ENCODE data around the gene RITA1. TPM values are rescaled to one million over a fixed set of nuclear protein-coding genes. Genes with fewer than 3 reads are reported as not detected.

Gene RITA1
- total and polyA plus RNA-seq, 10 of the 15 experiments (the other 5 are each of a cell fraction or from before 2014, with no cell fraction given) = 2.3 to 39.9 (median 24.8) TPM

DNA sequence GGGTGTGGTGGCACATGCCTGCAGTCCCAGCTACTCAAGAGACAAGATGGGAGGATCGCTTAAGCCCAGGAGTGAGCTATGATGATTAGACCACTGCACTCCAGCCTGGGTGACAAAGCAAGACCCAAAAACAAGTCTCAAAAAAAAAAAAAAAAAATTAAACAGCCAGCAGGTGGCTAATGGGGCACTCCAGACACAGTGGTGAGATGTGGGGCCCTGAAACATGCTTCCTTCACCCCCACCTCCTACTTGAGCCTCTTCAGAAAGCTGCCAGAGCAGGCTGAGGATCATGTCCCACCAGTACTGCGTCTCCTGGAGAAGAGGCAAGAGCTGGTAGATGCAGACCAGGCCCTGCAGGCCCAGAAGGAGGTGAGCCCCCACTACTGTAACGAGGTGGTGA is 33.9 kb upstream of the RITA1 start:
- no TSS peak for BruUV-seq (replicated peaks)
- no peak overlapping the region for H3K4me2 ChIP-seq (ENCODE audit: control insufficient read depth, insufficient read depth)
- no peak overlapping the region for H2AFZ ChIP-seq (ENCODE audit: control insufficient read depth, low read depth, low read length)
- H3K79me2 ChIP-seq (ENCODE audit: control insufficient read depth, insufficient read depth, low read length) = no peaks in the 10 kb centered on the region
- no peaks in the 10 kb centered on the region for H3K9me3 ChIP-seq (replicated peaks; ENCODE audit: control insufficient read depth, insufficient read depth, low read length)
- ATAC-seq = no peak
- H4K20me1 ChIP-seq (ENCODE audit: control insufficient read depth, insufficient read depth) = no peaks in the 10 kb centered on the region
- in situ Hi-C loops (cut with MboI) (loop anchor here (5.0 kb wide), 1 partner anchor 104 kb away; no protein-coding TSS in a partner anchor), intact Hi-C loops (cut with micrococcal nuclease; ENCODE audit: unreplicated experiment) (loop anchor here (2.0 to 5.0 kb wide), 2 partner anchors 44 to 159 kb away; no protein-coding TSS in a partner anchor)
- CTCF ChIA-PET = interaction anchor here (0.5 to 5.2 kb wide), 5 partner anchors 14 to 158 kb away, joined by 4 to 33 read pairs (median 12); no protein-coding TSS in a partner anchor
- no peak overlapping the region for H3K4me3 ChIP-seq
- 52% methylated on average over 3 of the region's 3 CpGs for WGBS (ENCODE audit: insufficient coverage, insufficient replicate concordance, low lambda C conversion rate, missing lambda C conversion rate)
- no peak for FAIRE-seq
- H3K27ac ChIP-seq (ENCODE audit: control insufficient read depth, insufficient read depth) = no peak overlapping the region
- no peak overlapping the region for H3K9ac ChIP-seq (ENCODE audit: control insufficient read depth, insufficient read depth, low read length)
- DNase-seq (ENCODE audit: low read depth, low spot score) = no peak
- SMC1A ChIA-PET (ENCODE audit: uncharacterized antibody, unreplicated experiment) = interaction anchor here (1.1 to 6.1 kb wide), 2 partner anchors 14 to 21 kb away, joined by 3 to 37 read pairs; no protein-coding TSS in a partner anchor
- POLR2A ChIA-PET = interaction anchor here (0.5 kb wide), 1 partner anchor 78 kb away, joined by 3 read pairs; no protein-coding TSS in a partner anchor
- RAD21 ChIA-PET (ENCODE audit: unreplicated experiment) = interaction anchor here (0.7 to 3.2 kb wide), 2 partner anchors 22 to 104 kb away, joined by 3 to 29 read pairs; no protein-coding TSS in a partner anchor
- TF ChIP-seq STAT3 (IDR thresholded peaks at IDR 0.05; ENCODE audit: low read depth, low read length) (no peak), SREBF1 (IDR thresholded peaks at IDR 0.05; ENCODE audit: low read length) (no peak)
- H3K27me3 ChIP-seq (replicated peaks in 1 of 2; ENCODE audit: control insufficient read depth in 2 of 2, insufficient read depth in 2 of 2, low read length in 1 of 2) = peaks cover 7 to 8% of the 10 kb centered on the region in 2 experiments; a peak in 2 of 4 replicates
- no peaks in the 10 kb centered on the region for H3K36me3 ChIP-seq (ENCODE audit: control insufficient read depth in 2 of 2, insufficient read depth in 2 of 2, low read length in 1 of 2)
- peaks cover 15% of the 10 kb centered on the region for H3K4me1 ChIP-seq (ENCODE audit: control insufficient read depth, insufficient read depth, low read length)

DNA sequence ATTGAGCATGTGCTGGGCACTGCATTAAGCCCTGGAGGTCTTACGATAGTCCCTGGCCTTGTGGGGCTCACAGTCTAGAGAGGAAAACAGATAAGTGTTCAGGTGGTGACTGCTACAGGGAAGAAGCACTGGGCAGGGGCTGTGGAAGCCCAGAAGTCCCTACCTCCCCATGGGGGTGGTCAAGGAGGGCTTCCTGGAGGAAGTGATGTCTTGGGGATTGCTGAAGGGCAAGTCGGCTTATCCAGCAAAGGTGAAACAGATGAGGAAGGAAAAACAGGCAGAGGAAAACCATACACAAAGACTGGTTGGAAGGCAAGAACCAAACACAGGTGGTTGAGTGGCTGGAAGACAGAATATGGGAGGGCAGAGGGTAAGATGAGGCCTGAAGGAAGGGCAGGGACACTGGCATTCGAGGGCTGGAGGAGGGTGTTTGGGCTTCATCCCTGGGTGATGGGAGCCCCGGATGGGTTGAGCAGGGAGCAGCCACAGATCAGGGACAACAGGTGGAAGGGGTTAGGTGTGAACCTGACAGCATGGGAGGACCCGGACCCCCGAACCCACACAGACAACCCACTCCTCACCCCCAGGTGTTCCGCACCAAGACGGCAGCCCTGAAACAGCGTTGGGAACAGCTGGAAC is 33.2 kb upstream of the RITA1 start:
- ChIA-PET POLR2A (interaction anchor here (0.5 to 1.1 kb wide), 2 partner anchors 18 to 77 kb away, joined by 3 read pairs; no protein-coding TSS in a partner anchor), RAD21 (ENCODE audit: unreplicated experiment) (interaction anchor here (0.7 to 3.2 kb wide), 9 partner anchors 15 to 252 kb away, joined by 3 to 29 read pairs (median 6); no protein-coding TSS in a partner anchor), CTCF (interaction anchor here (0.6 to 5.2 kb wide), 17 partner anchors 14 to 273 kb away, joined by 3 to 33 read pairs (median 8); no protein-coding TSS in a partner anchor), SMC1A (ENCODE audit: uncharacterized antibody, unreplicated experiment) (interaction anchor here (1.0 to 6.1 kb wide), 10 partner anchors 10 to 159 kb away, joined by 3 to 37 read pairs (median 6); no protein-coding TSS in a partner anchor)
- Histone ChIP-seq H3K27me3 (replicated peaks in 1 of 2; ENCODE audit: control insufficient read depth in 2 of 2, insufficient read depth in 2 of 2, low read length in 1 of 2) (peaks cover 7 to 8% of the 10 kb centered on the region in 2 experiments; a peak in 2 of 4 replicates), H3K36me3 (ENCODE audit: control insufficient read depth in 2 of 2, insufficient read depth in 2 of 2, low read length in 1 of 2) (no peaks in the 10 kb centered on the region), H3K9me3 (replicated peaks; ENCODE audit: control insufficient read depth, insufficient read depth, low read length) (no peaks in the 10 kb centered on the region), H3K4me3 (peak overlapping the region; percentile 59; the same call in 1 of the 2 replicates), H3K79me2 (ENCODE audit: control insufficient read depth, insufficient read depth, low read length) (no peaks in the 10 kb centered on the region), H3K4me1 (ENCODE audit: control insufficient read depth, insufficient read depth, low read length) (peaks cover 15% of the 10 kb centered on the region), H3K4me2 (ENCODE audit: control insufficient read depth, insufficient read depth) (peak overlapping the region; percentile 92; the same call in 1 of the 2 replicates), H3K27ac (ENCODE audit: control insufficient read depth, insufficient read depth) (no peak overlapping the region), H2AFZ (ENCODE audit: control insufficient read depth, low read depth, low read length) (no peak overlapping the region), H3K9ac (ENCODE audit: control insufficient read depth, insufficient read depth, low read length) (no peak overlapping the region), H4K20me1 (ENCODE audit: control insufficient read depth, insufficient read depth) (no peaks in the 10 kb centered on the region)
- in situ Hi-C loops (cut with MboI) (loop anchor here (5.0 kb wide), 1 partner anchor 105 kb away; no protein-coding TSS in a partner anchor), intact Hi-C loops (cut with micrococcal nuclease; ENCODE audit: unreplicated experiment) (loop anchor here (2.0 to 5.0 kb wide), 2 partner anchors 45 to 160 kb away; no protein-coding TSS in a partner anchor)
- no peak for DNase-seq (ENCODE audit: low read depth, low spot score)
- BruUV-seq (replicated peaks) = no TSS peak
- WGBS (ENCODE audit: insufficient coverage, insufficient replicate concordance, low lambda C conversion rate, missing lambda C conversion rate) = 16% methylated on average over 9 of the region's 9 CpGs
- no peak for FAIRE-seq
- ATAC-seq = no peak
- TF ChIP-seq IKZF2 (IDR thresholded peaks at IDR 0.05) (no peak), SRF (IDR thresholded peaks at IDR 0.05; ENCODE audit: low read depth in 2 of 2, low read length in 2 of 2) (no peak), FOS (IDR thresholded peaks at IDR 0.05; ENCODE audit: borderline replicate concordance, extremely low read depth, insufficient read length) (no peak), FOXM1 (IDR thresholded peaks at IDR 0.05; ENCODE audit: low read depth, low read length) (no peak), RAD51 (IDR thresholded peaks at IDR 0.05) (no peak), SMAD1 (IDR thresholded peaks at IDR 0.05; ENCODE audit: low read depth, partially characterized antibody) (no peak), ZNF622 (IDR thresholded peaks at IDR 0.05) (no peak), BRCA1 (IDR thresholded peaks at IDR 0.05; ENCODE audit: low read depth, low read length) (no peak), EGR1 (IDR thresholded peaks at IDR 0.05; ENCODE audit: borderline replicate concordance in 1 of 2, low read depth in 2 of 2, low read length in 2 of 2) (no peak), POLR2AphosphoS5 (IDR thresholded peaks at IDR 0.05; ENCODE audit: low read length) (no peak)
- TF ChIP-seq, protein P1, sequence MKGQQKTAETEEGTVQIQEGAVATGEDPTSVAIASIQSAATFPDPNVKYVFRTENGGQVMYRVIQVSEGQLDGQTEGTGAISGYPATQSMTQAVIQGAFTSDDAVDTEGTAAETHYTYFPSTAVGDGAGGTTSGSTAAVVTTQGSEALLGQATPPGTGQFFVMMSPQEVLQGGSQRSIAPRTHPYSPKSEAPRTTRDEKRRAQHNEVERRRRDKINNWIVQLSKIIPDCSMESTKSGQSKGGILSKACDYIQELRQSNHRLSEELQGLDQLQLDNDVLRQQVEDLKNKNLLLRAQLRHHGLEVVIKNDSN (IDR thresholded peaks at IDR 0.05; ENCODE audit: borderline replicate concordance, extremely low read length, insufficient read depth, low read depth, low read length) = no peak
- TF ChIP-seq, protein P2, sequence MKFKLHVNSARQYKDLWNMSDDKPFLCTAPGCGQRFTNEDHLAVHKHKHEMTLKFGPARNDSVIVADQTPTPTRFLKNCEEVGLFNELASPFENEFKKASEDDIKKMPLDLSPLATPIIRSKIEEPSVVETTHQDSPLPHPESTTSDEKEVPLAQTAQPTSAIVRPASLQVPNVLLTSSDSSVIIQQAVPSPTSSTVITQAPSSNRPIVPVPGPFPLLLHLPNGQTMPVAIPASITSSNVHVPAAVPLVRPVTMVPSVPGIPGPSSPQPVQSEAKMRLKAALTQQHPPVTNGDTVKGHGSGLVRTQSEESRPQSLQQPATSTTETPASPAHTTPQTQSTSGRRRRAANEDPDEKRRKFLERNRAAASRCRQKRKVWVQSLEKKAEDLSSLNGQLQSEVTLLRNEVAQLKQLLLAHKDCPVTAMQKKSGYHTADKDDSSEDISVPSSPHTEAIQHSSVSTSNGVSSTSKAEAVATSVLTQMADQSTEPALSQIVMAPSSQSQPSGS (IDR thresholded peaks at IDR 0.05; ENCODE audit: low read length) = no peak
